HG02885 (cell line): ENCODE data around the gene EFHC1.

Experiments
- ATAC-seq: cut with Tn5 transposase; IDR thresholded peaks from one replicate; pipeline ENCODE4 v1.9.1; 2021; ENCODE audit warnings: mild to moderate bottlenecking; ENCODE audit not compliant: unreplicated experiment, poor library complexity

EFHC1 gene

GRCh38 chr6:52535711-52536423 lies 115.7 kb downstream of the EFHC1 start:
- no peak for ATAC-seq

GRCh38 chr6:52536424-52536916 lies 116.3 kb downstream of the EFHC1 start:
- ATAC-seq, result peak; percentile 39

- ATAC-seq, result peak; percentile 62
Observed at GRCh38 chr6:52537001-52537753, 117.0 kb downstream of the EFHC1 start.

- ATAC-seq, result no peak
Observed at GRCh38 chr6:52538252-52538900, 118.2 kb downstream of the EFHC1 start.

- ATAC-seq, result no peak
Observed at GRCh38 chr6:52538901-52539354, 118.8 kb downstream of the EFHC1 start.

DNA sequence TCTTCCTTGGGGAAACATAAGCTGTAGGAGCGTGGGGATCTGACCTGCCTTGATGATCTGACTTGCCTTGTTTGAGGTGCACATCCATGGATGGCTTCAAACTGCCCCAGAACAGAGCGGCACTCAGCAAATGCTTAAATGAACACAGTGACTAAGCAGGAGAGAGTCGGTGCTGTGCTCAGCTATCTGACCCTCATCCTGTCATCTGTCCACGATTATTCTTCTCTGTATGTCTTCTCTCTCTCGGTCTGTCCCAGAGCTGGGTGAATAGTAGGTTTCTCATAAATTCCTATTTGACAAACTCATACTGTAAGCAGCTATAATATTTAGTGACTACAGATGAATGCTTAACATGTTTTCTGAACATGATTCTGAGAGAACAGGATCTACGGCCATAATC lies 119.5 kb downstream of the EFHC1 start:
- no peak for ATAC-seq

GRCh38 chr6:52540286-52540902 lies 120.3 kb downstream of the EFHC1 start:
- no peak for ATAC-seq

- no peak for ATAC-seq
Observed at GRCh38 chr6:52541135-52541534, 121.0 kb downstream of the EFHC1 start.

DNA sequence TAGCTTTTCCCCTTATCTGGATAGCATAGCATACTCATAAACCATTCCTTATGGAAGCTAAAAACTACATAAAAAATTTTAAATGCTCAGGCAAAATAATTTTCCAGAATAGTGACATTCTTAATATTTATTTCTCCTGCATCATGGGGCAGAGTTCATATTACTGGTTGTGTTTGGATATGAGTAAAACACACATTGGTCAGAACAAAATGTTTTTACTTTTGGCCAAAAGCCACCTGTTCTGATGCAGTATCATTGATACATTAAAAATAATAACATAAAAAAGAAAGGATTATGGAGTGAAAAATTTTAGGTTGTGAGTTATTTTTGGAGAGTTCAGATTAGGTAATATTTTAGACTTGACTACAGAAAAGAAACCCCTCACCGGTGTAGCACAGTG lies 123.1 kb downstream of the EFHC1 start:
- no peak for ATAC-seq

DNA sequence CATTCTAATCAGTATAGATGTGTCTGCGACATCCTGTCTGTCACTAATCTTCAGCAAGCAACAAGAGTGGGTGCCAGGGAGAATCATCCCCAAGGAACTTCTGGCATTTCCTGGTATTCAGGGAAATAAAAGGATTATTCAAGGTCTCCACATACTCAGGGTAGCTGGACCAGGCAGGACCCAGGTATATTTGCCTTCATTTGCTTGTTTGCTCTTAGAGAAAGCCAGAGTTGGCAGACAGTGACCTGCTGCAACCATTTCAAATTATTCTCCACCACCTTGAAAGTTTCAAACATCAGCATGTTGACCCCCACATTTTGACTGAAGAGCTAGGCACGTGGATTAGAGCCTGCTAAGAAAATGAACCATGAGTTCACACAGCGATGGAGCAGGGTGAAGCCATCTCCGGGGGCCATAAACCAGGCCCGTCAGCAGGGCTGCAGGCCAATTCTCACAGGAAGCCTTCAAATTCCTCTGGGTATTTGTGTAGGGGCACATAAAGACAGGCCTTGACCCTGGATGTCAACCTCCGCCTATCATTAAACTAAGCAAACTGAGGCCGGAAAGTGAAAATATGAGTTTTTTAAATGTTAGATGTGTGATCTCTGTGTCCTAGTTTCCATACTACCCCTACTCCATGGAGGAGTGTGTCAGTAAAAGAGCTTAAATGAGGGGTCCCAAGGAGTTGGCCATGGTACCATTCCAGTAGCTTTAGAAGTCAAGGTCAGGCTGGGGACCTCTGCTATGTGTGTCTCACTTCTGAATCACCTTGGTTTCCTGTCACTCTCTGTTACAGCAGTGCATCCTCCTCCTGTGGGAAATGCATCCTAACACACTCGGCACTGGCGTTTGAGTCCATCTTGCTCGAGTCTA lies 123.8 kb downstream of the EFHC1 start:
- ATAC-seq, result no peak

DNA sequence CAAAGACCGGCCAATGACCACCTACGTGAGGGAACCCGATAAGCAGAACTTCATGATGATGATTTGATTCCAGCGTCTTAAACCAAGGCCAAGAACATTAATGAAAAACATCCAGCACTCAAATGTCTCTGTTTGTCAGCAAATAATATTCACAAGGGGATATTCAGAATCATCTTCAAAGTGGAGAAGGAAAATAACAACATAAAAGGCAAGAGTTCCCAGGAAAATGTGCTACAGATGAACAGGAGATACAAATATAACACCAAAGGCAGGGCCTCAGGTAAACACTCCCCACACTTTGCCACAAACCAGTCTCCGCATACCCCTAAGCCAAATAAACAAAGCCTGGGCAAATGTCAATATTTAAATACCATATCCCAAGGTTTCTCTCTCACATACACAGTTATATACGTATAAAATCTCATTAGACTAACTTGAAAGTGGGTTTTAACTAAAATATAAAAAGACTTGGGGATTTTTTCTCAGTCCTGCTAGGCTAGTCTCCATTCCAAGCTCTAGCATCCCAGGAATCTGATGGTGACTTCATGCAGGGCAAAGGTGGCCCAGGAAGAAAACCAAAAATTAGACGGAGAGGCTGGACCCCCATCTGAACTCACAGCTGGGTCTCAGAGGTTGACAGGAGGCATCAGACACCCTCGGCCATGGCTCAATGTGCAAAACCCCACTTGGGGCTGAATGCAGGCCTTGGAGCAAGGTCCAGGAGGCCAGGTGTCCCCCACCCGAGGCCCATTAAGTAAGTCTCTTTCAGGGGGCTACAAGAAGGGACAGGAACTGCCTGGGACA lies 124.7 kb downstream of the EFHC1 start:
- no peak for ATAC-seq

- peak; percentile 30 for ATAC-seq
Observed at GRCh38 chr6:52545406-52546119, 125.4 kb downstream of the EFHC1 start.

DNA sequence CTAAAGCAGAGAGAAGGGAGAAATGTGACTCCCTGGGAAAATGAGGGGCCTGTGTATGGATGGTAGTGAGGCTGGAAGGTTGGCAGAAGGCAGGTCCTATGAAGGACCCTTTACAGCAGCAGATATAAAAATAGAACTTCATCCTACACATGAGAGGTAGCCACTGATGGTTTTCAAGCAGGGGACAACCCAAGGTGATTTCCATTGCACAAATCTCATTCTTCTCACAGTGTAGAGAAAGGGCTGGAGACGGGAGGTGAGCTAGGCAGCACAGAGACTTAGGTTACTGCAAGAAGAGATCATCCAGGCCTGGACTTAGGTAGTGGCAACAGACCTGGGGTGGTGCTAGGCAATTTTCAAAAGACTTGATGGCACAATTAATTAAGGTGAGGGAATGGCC lies 126.0 kb downstream of the EFHC1 start:
- peak; percentile 71 for ATAC-seq

GRCh38 chr6:52546678-52547077 lies 126.5 kb downstream of the EFHC1 start:
- ATAC-seq, result peak; percentile 88

DNA sequence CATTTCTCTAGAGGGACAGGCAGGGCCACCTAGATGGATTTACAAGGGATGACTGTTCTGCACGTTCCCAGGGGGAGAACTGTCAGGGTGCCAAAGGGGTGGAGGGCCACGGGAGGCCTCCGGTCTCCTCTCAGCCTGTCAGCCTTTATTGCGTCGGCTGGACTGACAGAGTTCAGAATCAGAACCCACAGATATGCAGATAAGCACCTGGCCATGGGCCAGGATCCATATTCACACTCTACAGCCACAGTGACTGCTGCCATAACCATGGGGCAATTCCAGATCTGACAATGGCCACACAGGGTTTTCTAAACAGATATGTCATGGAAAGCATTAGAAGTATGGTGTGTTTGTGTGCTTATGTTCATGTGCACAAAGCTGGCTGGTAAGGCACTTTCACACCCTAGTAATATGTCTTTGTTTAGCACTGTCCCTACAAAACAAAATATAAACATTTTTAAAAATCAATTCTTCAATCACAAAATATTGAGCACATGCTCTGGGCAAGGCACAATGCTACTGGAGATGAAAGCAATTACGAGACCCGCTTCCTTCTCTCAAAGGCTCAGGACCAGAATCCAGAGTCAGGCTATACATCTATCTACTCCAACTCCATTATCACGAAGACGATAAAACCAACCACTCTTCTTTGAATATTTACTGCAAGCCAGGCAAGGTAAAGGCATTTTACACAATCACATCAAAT lies 127.7 kb downstream of the EFHC1 start:
- no peak for ATAC-seq

DNA sequence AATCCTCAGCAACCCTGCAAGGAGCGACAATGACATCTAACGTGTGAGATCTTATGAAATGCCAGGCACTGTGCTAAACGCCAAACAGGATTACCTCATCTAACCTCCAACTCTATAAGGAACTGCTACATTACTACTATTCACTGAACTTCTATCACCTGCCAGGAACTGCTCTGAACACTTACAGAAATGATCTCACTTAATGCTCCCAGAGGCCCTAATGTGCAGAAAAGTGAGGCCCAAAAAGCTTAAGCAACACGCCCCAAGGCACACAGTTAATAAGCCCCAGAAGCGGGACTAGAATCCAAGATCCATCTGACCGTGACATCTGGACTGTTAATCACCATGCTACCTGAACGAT lies 128.2 kb downstream of the EFHC1 start:
- no peak for ATAC-seq

- ATAC-seq, result no peak
Observed at GRCh38 chr6:52548999-52549398, 128.9 kb downstream of the EFHC1 start.

DNA sequence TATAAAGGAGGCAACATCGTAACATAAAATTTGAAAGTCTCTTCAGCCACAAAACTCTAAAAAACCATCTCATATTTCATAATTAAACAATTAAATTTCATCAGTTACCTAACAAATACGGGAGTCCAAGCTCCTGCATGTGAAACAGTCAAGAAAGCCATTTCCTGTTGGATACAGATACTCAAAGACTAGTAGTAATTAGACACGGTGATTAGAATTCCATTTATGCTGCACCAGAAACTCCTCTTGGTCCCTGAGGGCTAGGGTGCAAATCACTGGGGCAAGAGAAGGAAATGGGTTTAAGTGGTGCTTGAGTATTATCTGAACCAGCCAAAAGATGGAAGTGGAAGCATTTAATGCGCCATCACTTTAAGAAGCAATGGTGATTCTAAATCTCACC lies 129.3 kb downstream of the EFHC1 start:
- no peak for ATAC-seq
